GM12892 (cell line): ENCODE results near the gene PTCSC3.
"Not testable (repeated sequence)": the region's sequence is repeated elsewhere in the genome, so short reads cannot be mapped to it uniquely, and the experiment has no call there.

Source experiments
- DNase-seq: peaks from one replicate; pipeline ENCODE4 v3.0.0; 2011; ENCODE audit not compliant: insufficient read length
- FAIRE-seq: peaks from 2 replicates; lab custom pipeline; 2011; peaks lifted over from hg19 to GRCh38; lab: Jason Lieb, UNC
- POLR2A ChIP-seq: IDR thresholded peaks from 2 replicates; pipeline ENCODE4 v1.6.1; 2011; ENCODE audit warnings: low read depth, low read length, control low read depth
- POLR2AphosphoS5 ChIP-seq: IDR thresholded peaks from 2 replicates; pipeline ENCODE4 v1.6.1; 2011; ENCODE audit warnings: low read depth, low read length, control low read depth
- TAF1 ChIP-seq: IDR thresholded peaks from 2 replicates; pipeline ENCODE4 v1.6.1; 2011; ENCODE audit warnings: low read depth, mild to moderate bottlenecking, control low read depth, low read length, borderline replicate concordance

PTCSC3 gene

DNA sequence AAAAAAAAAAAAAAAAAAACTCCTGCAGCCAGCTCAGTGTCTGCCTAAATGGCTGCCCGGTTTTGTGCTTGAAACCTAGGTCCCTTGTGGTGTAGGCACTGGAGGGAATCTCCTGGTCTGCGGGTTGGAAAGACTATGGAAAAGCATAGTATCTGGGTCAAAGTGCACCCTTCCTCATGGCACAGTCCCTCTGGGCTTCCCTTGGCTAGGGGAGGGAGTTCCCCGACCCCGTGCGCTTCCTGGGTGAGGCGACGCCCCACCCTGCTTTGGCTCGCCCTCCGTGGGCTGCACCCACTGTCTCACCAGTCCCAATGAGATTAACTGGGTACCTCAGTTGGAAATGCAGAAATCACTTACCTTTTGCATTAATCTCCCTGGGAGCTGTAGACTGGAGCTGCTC, 14.3 kb downstream of the PTCSC3 start:
- FAIRE-seq: no peak
- no peak for TF ChIP-seq POLR2A
- TF ChIP-seq TAF1: no peak
- no peak for TF ChIP-seq POLR2AphosphoS5
- DNase-seq: no peak

DNA sequence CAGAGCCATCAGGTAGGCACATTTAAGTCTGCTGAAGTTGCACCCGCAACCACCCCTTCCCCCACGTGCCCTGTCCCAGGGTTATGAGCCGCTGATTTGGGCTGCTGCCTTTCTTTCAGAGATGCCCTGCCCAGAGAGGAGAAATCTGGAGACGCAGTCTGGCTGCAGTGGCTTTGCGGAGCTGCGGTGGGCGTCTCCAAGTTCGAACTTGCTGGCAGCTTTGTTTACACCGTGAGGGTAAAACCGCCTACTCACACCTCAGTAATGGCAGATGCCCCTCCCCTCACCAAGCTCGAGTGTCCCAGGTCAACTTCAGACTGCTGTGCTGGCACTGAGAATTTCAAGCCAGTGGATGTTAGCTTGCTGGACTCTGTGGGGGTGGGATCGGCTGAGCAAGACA, 14.7 kb downstream of the PTCSC3 start:
- TF ChIP-seq POLR2AphosphoS5: no peak
- no peak for TF ChIP-seq TAF1
- no peak for TF ChIP-seq POLR2A
- no peak for DNase-seq
- FAIRE-seq: no peak

DNA sequence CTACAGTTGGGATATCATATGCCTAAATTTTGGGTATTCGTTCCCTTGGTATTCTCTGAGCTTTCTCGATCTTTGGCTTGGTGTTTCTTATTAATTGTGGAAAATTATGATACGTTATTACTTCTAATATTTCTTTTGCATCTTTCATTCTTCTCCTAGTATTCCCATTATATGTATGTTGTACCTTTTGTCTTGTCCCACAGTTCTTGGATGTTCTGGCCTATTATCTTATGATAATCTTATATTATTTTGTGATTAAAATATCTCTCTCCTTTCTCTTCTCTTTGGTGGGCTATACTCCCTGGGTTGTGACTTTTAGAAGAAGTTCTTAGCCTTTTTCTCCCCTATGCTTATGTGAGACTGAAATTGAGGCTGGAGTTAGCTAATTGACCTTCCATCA, 25.2 kb downstream of the PTCSC3 start:
- FAIRE-seq (no peak), DNase-seq (no peak)
- TF ChIP-seq POLR2A: no peak
- no peak for TF ChIP-seq TAF1
- no peak for TF ChIP-seq POLR2AphosphoS5

DNA sequence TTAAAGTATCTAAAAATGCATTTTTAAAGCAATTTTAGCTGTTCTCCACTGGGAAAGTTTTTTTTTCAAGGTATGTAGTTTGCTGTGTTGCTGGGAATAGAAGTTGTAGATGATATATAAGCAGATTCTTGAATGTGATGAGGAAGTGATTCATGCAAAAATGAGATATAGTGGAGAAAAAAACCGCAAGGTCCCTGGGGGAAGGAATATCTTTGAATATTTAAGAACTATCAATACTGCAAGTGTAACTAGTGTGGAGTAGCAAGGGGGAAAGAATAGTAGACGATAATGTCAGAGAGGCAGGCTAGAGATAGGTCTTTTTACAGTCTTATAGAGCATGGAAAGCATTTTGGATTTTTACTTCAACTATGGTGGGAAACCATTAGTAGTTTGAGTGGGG, 42.5 kb downstream of the PTCSC3 start:
- DNase-seq (no peak), FAIRE-seq (no peak)
- TF ChIP-seq POLR2A: no peak
- TF ChIP-seq POLR2AphosphoS5: no peak
- no peak for TF ChIP-seq TAF1

DNA sequence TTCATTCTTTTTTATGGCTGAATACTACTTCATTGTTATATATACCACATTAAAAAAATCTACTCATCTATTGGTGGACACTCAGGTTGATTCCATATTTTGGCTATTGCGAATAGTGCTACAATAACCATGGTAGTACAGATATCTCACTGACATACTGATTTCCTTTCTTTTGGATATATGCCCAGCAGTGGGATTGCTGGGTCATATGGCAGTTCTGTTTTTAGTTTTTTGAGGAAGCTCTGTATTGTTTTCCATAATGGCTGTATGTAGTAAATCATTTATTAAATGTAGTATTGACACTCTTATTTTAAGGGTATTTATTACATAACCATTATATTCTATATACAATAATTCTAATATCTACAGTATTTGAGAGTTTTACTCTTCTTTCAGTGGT, 43.7 kb downstream of the PTCSC3 start:
- FAIRE-seq: no peak
- DNase-seq: no peak
- TF ChIP-seq POLR2A (no peak), TAF1 (no peak), POLR2AphosphoS5 (no peak)

DNA sequence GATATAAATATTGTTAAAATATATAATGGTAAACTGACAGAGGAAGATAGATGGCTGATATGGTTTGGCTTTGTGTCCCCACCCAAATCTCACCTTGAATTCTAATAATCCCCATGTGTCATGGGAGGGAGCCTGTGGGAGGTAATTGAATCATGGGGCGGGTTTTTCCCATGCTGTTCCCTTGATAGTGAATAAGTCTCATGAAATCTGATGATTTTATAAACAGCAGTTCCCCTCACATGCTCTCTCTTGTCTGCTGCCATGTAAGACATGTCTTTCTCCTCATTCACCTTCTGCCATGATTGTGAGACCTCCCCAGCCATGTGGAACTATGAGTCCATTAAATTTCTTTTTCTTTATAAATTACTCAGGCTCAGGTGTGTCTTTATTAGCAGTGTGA, 46.3 kb downstream of the PTCSC3 start:
- no peak for TF ChIP-seq TAF1
- TF ChIP-seq POLR2A: no peak
- no peak for TF ChIP-seq POLR2AphosphoS5
- FAIRE-seq: no peak

DNA sequence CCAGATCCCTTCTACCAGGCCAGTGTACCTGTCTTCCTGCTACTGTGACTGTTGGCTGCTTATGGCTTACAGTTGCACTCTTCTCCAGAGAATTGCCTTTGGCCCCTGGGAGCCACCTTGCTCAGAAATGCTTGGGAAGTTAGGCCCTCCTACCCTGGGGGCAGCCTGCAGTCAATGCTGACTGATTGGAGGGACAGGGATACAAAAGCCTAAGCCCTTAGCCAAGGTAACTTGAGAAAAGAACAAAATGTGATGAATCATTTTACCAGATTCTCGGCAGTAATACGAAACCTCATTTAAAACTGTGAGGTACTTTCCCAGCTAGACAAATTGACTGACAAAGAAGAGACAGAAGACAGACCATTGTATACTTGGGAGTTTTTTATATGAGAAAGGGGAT, 47.3 kb downstream of the PTCSC3 start:
- no peak for TF ChIP-seq POLR2A
- no peak for TF ChIP-seq TAF1
- TF ChIP-seq POLR2AphosphoS5: no peak
- FAIRE-seq: no peak
- DNase-seq: no peak

More for the DNA sequence above, 46.3 kb downstream of the PTCSC3 start:
- no peak for DNase-seq

DNA sequence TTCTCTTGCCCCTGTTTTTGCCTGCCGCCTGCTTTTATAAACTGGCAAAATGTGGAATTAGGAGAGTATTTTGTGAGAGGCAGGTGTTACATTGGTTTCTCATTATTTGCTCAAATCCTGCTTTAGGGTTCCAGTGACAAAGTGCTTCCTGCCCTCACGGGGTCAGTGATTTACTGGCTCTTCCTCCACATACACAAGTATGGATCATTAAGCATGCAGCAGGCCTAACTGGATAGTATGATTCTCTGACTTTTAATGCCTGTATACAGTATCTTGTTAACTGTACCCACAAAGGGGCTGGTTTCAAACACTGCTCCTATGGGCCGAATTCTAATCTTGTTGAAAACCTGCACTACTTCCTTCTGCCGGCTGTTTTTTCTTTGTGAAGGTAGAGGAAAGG, 63.2 kb downstream of the PTCSC3 start:
- no peak for FAIRE-seq
- no peak for DNase-seq
- TF ChIP-seq POLR2A (no peak), POLR2AphosphoS5 (no peak), TAF1 (no peak)

DNA sequence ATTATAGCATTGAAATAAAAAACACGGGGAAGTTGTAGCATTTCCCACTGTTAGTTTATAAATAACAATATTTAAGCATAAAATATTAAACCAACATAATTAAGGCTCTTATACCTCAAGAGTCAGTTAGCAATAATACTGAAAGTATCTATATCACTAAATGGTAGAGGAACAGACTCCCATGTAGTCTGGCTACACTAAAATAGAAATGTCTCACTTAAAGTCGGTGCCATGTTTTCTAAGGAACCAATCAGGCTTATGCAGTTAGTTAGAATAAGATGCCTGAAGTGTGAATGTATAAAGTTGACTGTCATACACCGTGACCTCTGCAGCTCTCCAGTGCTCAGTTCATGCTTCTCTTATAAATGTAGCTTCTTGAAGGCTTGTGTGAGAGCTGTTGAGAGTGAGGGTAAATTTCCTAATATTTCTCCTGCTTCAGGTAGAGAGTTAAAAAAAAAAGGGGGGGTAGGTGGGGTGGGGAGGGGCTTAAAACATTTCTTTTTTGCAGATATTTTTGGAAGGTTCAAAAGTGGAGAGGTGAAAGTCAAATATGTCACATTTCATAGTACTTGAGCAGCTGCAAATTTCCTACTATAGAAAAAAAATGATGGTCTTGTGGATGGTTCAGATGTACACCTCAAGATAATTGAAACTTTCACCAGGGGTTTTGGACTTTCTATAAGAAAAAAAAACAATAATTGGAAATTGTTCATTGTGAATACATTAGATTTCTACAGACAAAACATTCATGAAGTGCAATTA, 64.5 kb downstream of the PTCSC3 start:
- TF ChIP-seq TAF1: no peak
- no peak for TF ChIP-seq POLR2AphosphoS5
- no peak for TF ChIP-seq POLR2A
- FAIRE-seq (no peak), DNase-seq (no peak)

DNA sequence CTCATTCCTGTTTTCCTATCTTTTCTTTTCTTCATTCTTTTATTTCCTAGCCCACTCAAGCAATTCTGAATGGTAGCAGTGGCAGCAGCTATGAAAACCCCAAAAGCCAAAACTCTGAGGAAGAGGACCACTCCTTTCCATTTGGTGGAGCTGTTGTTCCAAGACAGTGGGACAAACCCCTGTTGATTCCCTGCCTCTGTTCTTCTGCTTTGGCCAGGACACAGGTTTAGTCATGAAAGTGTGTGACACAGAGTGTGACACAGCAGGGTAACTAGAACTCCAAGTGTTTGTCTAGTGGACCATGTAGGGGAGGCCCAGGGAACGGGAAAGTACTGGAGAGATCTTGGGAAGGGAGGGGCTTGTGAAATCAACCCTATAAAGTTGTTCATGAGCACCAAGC, 71.1 kb downstream of the PTCSC3 start:
- DNase-seq (no peak), FAIRE-seq (no peak)
- no peak for TF ChIP-seq POLR2A
- TF ChIP-seq TAF1: no peak
- no peak for TF ChIP-seq POLR2AphosphoS5

DNA sequence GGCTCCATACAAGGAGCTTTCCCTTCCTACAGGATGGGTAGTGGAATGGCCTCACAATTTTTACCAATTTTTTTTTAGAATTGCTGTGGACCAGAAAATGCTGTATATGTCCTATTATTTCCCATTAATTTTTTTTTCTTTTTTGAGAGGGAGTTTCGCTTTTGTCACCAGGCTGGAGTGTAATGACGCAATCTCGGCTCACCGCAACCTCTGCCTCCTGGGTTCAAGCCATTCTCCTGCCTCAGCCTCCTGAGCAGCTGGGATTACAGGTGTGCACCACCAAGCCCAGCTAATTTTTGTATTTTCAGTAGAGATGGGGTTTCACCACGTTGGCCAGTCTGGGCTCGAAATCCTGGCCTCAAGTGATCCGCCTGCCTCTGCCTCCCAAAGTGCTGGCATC, 72.3 kb downstream of the PTCSC3 start:
- not testable (repeated sequence) for FAIRE-seq, DNase-seq

DNA sequence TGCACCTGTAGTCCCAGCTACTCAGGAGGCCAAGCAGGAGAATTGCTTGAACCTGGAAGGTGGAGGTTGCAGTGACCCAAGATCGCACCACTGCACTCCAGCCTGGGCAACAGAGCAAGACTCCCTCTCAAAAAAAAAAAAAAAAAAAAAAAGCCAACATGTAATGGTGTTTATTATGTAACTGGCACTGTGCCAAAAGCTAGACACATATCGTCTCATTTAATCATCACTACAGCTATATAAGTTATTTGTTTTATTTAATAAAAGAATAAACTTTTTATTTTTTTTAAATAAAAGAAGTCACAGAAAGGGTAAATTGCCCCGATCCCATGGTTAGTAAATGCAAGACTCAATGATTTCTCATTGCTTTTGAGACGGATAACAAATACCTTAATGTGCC, 76.9 kb downstream of the PTCSC3 start:
- no peak for FAIRE-seq
- DNase-seq: no peak
- no peak for TF ChIP-seq POLR2A
- no peak for TF ChIP-seq POLR2AphosphoS5
- no peak for TF ChIP-seq TAF1

DNA sequence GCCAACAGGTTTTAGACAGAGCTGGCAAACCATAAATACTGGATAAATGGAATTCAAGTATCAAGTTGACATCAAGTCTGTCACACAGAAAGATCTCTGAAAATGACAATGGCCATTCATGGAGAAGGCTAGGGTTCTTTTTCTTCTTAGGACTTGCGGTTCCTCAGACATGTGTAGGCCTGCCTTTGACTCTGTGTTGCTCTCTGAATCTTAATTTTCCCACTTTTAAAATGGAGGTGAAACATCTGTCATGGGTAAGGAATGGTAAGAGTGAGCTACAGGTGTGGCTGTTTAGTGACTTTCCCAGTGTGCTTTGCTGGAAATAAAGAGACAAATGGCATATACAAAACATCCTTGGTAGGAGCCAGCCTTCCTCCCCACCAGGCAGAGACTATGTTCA, 79.2 kb downstream of the PTCSC3 start:
- FAIRE-seq: no peak
- DNase-seq: no peak
- TF ChIP-seq POLR2A (no peak), TAF1 (no peak), POLR2AphosphoS5 (no peak)

DNA sequence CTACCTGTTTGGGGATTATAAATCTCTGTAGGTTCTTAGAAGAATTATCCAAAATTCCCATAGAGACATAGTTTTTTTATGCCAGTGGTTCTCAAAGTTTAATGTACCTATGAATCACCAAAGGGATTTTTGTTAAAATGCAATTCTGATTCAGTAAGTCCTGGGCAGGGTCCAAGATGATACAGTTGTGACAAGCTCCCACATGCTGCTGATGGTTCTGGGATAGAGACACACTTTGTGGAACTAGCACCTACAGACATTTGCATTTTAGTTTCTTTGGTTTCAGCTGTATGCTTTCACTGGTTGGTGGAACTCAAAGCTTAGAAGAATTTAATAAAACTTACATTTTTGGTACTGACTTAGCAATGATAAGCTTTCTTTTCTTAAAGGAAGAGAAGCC, 80.4 kb downstream of the PTCSC3 start:
- no peak for TF ChIP-seq POLR2A
- TF ChIP-seq TAF1: no peak
- TF ChIP-seq POLR2AphosphoS5: no peak
- FAIRE-seq (no peak), DNase-seq (no peak)
